ENCODE measurements around the gene HSPBP1. TPM values are rescaled to one million over a fixed set of nuclear protein-coding genes. Genes with fewer than 3 reads are reported as not detected.

Gene HSPBP1
- total RNA-seq, 2 donors from 2014 or later = 29.0 to 82.3 TPM

DNA sequence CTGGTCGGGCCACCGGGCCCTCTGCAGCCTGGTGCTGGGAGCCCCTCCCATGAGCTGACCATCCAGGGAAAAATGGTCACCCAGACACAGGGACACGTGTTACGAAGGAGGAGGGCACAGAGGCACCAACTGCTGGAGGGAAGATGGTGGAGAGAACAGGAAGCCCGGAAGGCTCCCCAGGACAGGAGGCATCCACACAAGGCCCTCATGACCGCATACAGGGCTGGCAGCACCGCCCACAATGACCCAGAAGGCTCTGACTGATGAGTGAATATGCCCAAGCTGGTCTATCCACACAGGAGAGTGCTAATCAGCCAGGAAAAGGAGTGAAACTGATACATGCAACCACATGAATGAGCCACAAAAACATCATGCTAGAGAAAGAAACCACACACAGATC, 37.4 kb downstream of the HSPBP1 start:
- no peak for DNase-seq
- Histone ChIP-seq H3K9ac (ENCODE audit: low read depth in 2 of 2, low read length in 2 of 2) (no peak overlapping the region), H3K4me1 (peaks cover 2% of the 10 kb centered on the region), H3K27ac (no peak overlapping the region), H3K36me3 (peaks cover 32% of the 10 kb centered on the region), H3K27me3 (no peaks in the 10 kb centered on the region), H3K9me3 (no peaks in the 10 kb centered on the region), H3K4me3 (no peak overlapping the region)
- intact Hi-C loops (cut with DNase I) = no loop called here
- TF ChIP-seq CTCF (IDR thresholded peaks at IDR 0.05) = no peak

DNA sequence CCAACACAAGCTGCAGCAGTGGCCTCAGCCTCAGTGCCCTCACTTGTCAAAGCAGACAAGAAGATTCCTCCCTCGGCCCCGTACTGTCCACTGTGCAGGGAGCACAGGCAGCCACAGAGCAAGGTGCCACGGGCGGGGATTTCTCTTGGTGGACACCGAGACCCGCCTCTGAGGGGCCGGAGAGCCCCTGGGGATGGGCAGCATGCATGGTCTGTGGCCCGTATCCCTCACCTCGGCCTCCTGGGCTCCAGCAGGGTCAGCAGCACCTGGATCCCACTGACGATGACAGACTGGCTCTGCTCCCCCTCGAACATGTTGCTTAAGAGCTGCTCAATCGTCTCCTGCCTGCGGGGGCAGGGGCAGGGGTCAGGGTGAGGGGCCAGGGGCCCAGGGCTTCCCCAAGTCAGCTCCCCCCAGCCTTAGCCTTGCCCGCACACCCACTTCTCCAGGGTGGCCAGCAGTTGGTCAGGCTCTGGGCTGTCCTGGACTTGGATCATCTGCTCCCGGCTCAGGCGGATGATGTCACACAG, 37.9 kb downstream of the HSPBP1 start:
- Histone ChIP-seq H3K27me3 (no peaks in the 10 kb centered on the region), H3K9ac (ENCODE audit: low read depth in 2 of 2, low read length in 2 of 2) (no peak overlapping the region), H3K27ac (no peak overlapping the region), H3K9me3 (no peaks in the 10 kb centered on the region), H3K36me3 (peaks cover 35% of the 10 kb centered on the region), H3K4me3 (no peak overlapping the region), H3K4me1 (no peaks in the 10 kb centered on the region)
- no peak for DNase-seq
- intact Hi-C loops (cut with DNase I) = no loop called here
- TF ChIP-seq CTCF (IDR thresholded peaks at IDR 0.05) = no peak

DNA sequence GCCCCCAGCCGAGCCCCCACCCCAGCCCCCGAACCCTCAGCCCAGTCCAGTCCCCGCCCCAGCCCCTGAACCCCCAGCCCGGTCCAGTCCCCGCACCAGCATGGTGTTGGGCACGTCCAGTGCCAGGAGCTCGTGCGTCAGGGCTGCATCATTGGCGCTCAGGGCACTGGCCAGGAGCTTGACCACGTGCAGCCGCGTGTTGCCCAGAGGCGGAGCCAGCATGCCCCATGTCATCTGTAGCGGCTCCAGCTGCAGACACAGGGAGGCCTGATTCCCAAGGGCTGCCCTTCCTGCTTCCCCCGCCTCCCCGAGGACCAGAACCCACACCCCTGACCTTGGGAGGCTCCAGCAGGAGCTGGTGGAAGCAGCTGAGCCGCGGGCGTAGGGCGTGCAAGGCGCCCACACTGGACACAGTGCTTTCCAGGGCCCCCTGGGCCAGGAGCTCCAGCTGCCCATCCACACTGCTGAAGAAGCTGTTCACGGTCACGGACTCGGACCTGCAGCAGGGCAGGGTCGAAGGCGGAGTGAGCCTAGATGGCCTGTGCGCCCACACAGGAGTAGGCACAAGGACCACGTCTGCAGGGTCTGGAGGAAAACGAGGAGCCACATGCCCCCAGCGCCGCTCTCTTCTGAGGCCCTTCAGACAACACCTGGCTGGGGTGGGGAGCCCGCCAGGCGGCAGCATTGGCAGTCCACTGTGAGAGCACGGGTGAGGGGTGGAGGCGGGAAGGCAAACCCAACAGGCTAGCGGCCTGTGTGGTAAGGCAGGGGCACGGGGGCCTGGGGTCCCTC, 38.6 kb downstream of the HSPBP1 start:
- intact Hi-C loops (cut with DNase I) = no loop called here
- H3K9me3 ChIP-seq = no peaks in the 10 kb centered on the region
- no peak for DNase-seq
- H3K4me3 ChIP-seq = no peak overlapping the region
- no peaks in the 10 kb centered on the region for H3K4me1 ChIP-seq
- no peak overlapping the region for H3K27ac ChIP-seq
- no peaks in the 10 kb centered on the region for H3K27me3 ChIP-seq
- H3K9ac ChIP-seq (ENCODE audit: low read depth in 2 of 2, low read length in 2 of 2) = no peak overlapping the region
- TF ChIP-seq CTCF (IDR thresholded peaks at IDR 0.05) = no peak
- peaks cover 39% of the 10 kb centered on the region for H3K36me3 ChIP-seq

- no peak for TF ChIP-seq CTCF (IDR thresholded peaks at IDR 0.05)
- no peak for DNase-seq
- H3K27me3 ChIP-seq = no peaks in the 10 kb centered on the region
- no peaks in the 10 kb centered on the region for H3K9me3 ChIP-seq
- no peak overlapping the region for H3K9ac ChIP-seq (ENCODE audit: low read depth in 2 of 2, low read length in 2 of 2)
- H3K4me3 ChIP-seq = no peak overlapping the region
- H3K36me3 ChIP-seq = peaks cover 45% of the 10 kb centered on the region
- H3K27ac ChIP-seq = no peak overlapping the region
- intact Hi-C loops (cut with DNase I) = no loop called here
- no peaks in the 10 kb centered on the region for H3K4me1 ChIP-seq
Observed at GRCh38 chr19:55240713-55241020, 39.2 kb downstream of the HSPBP1 start.

- no peak for TF ChIP-seq CTCF (IDR thresholded peaks at IDR 0.05)
- Histone ChIP-seq H3K36me3 (peaks cover 45% of the 10 kb centered on the region), H3K27me3 (no peaks in the 10 kb centered on the region), H3K4me3 (no peak overlapping the region), H3K27ac (no peak overlapping the region), H3K4me1 (no peaks in the 10 kb centered on the region), H3K9me3 (no peaks in the 10 kb centered on the region), H3K9ac (ENCODE audit: low read depth in 2 of 2, low read length in 2 of 2) (no peak overlapping the region)
- intact Hi-C loops (cut with DNase I) = no loop called here
- no peak for DNase-seq
Observed at GRCh38 chr19:55239004-55239403, 40.9 kb downstream of the HSPBP1 start.
